ENCODE results near the gene PLAC1.

- TF ChIP-seq CTCF (IDR thresholded peaks at IDR 0.05; ENCODE audit: low read length) (no peak), EZH2 (IDR thresholded peaks at IDR 0.05; ENCODE audit: borderline replicate concordance, low read length) (no peak)
These were observed 421 bp upstream of the PLAC1 start for GRCh38 chrX:134658760-134659023.
